Liver (tissue), 9 donors: Measurements from ENCODE around the gene FMN2. TPM values are rescaled to one million over a fixed set of nuclear protein-coding genes. Genes with fewer than 3 reads are reported as not detected.

Source experiments
- DNase-seq: peaks from one replicate; pipeline ENCODE4 v3.0.0-alpha.2; 2017; ENCODE audit warnings: low spot score
- H3K27ac ChIP-seq, 2 donors: one replicate each; pipeline ENCODE4 v1.7.0; 2013; ENCODE audit warnings: inconsistent platforms in 2 of 2, low read length in 2 of 2, control low read depth in 1 of 2, low read depth in 1 of 2, mild to moderate bottlenecking in 1 of 2
- H3K27me3 ChIP-seq, 4 donors: one replicate each; pipeline versions ENCODE4 v1.6.1 to v1.7.0; 2013; ENCODE audit warnings: low read length in 3 of 4, inconsistent platforms in 1 of 4, mild to moderate bottlenecking in 1 of 4, moderate library complexity in 1 of 4; ENCODE audit not compliant: control insufficient read depth in 4 of 4, insufficient read depth in 4 of 4
- H3K36me3 ChIP-seq, 4 donors: one replicate each; pipeline versions ENCODE4 v1.6.1 to v1.7.0; 2013; ENCODE audit warnings: low read length in 3 of 4, mild to moderate bottlenecking in 3 of 4, low read depth in 1 of 4, moderate library complexity in 1 of 4; ENCODE audit not compliant: control insufficient read depth in 4 of 4, insufficient read depth in 3 of 4
- H3K4me1 ChIP-seq, 4 donors: one replicate each; pipeline versions ENCODE4 v1.6.1 to v1.7.0; 2013; ENCODE audit warnings: low read length in 3 of 4, mild to moderate bottlenecking in 3 of 4, moderate library complexity in 1 of 4; ENCODE audit not compliant: control insufficient read depth in 4 of 4, insufficient read depth in 4 of 4
- H3K4me3 ChIP-seq, 3 donors: one replicate each; pipeline versions ENCODE4 v1.6.1 to v1.7.0; 2013; ENCODE audit warnings: low read length in 3 of 3, control low read depth in 1 of 3, low read depth in 1 of 3, mild to moderate bottlenecking in 1 of 3
- H3K9ac ChIP-seq, 2 donors: one replicate each; pipeline ENCODE4 v1.7.0; 2013; ENCODE audit warnings: low read length in 2 of 2, mild to moderate bottlenecking in 2 of 2, moderate library complexity in 2 of 2, control low read depth in 1 of 2, low read depth in 1 of 2
- H3K9me3 ChIP-seq, 4 donors: one replicate each; pipeline versions ENCODE4 v1.6.1 to v1.7.0; 2013; ENCODE audit warnings: low read length in 3 of 4; ENCODE audit not compliant: control insufficient read depth in 4 of 4
- EGR1 ChIP-seq, 2 donors: IDR thresholded peaks; 2 replicates each; pipeline ENCODE4 v1.6.1; 2016 to 2018; ENCODE audit warnings: antibody characterized with exemption in 2 of 2, low read depth in 2 of 2
- FOXA1 ChIP-seq: IDR thresholded peaks from 2 replicates; pipeline ENCODE4 v1.6.1; 2016; ENCODE audit warnings: antibody characterized with exemption
- FOXA2 ChIP-seq: IDR thresholded peaks from 2 replicates; pipeline ENCODE4 v1.6.1; 2016; ENCODE audit warnings: antibody characterized with exemption
- GABPA ChIP-seq, 2 donors: IDR thresholded peaks in 1 of 2; conservative IDR thresholded peaks in 1 of 2; 2 replicates each; pipeline ENCODE4 v1.6.1; 2016; ENCODE audit warnings: antibody characterized with exemption in 2 of 2, mild to moderate bottlenecking in 1 of 2, moderate library complexity in 1 of 2
- HNF4A ChIP-seq, 2 donors: conservative IDR thresholded peaks; 2 replicates each; pipeline ENCODE4 v1.6.1; 2016; ENCODE audit warnings: antibody characterized with exemption in 2 of 2, mild to moderate bottlenecking in 2 of 2
- HNF4G ChIP-seq: IDR thresholded peaks from 2 replicates; pipeline ENCODE4 v1.6.1; 2016; ENCODE audit warnings: antibody characterized with exemption
- JUND ChIP-seq, 2 donors: IDR thresholded peaks; 2 replicates each; pipeline ENCODE4 v1.6.1; 2016; ENCODE audit warnings: antibody characterized with exemption in 2 of 2
- NR2F2 ChIP-seq: IDR thresholded peaks from 2 replicates; pipeline ENCODE4 v1.6.1; 2016; ENCODE audit warnings: antibody characterized with exemption
- RAD21 ChIP-seq, 2 donors: IDR thresholded peaks; 2 replicates each; pipeline ENCODE4 v1.6.1; 2016; ENCODE audit warnings: antibody characterized with exemption in 2 of 2, mild to moderate bottlenecking in 2 of 2
- RXRA ChIP-seq, 2 donors: IDR thresholded peaks; 2 replicates each; pipeline ENCODE4 v1.6.1; 2017 to 2018; ENCODE audit warnings: antibody characterized with exemption in 2 of 2, mild to moderate bottlenecking in 1 of 2
- SP1 ChIP-seq: IDR thresholded peaks from 2 replicates; pipeline ENCODE4 v1.6.1; 2018; ENCODE audit warnings: antibody characterized with exemption, mild to moderate bottlenecking
- TAF1 ChIP-seq: conservative IDR thresholded peaks from 2 replicates; pipeline ENCODE4 v1.6.1; 2016; ENCODE audit warnings: antibody characterized with exemption, mild to moderate bottlenecking
- YY1 ChIP-seq: IDR thresholded peaks from 2 replicates; pipeline ENCODE4 v1.6.1; 2016; ENCODE audit warnings: antibody characterized with exemption, mild to moderate bottlenecking
- WGBS: extraction: QIAGEN DNeasy Blood & Tissue Kit; methylation state at CpG from one replicate; pipeline ENCODE4 v1.1.7; 2013; 5-methylcytosine and 5-hydroxymethylcytosine counted together
- polyA plus RNA-seq, 2 donors: library from polyadenylated mRNA; stranded (reverse) in 1 of 2; unstranded in 1 of 2; fragments of 200-250 nt in 1 of 2; fragments of >200 nt in 1 of 2; fragmentation: Nextera tagmentation in 1 of 2; extraction: Ambion mirVana in 1 of 2; gene quantifications; one replicate each; pipeline versions ENCODE4 v1.2.1 to v1.2.3, GENCODE V29; 2013 to 2015
- total RNA-seq, 2 donors: library from RNA; depleted of rRNA; stranded (reverse); fragments of >200 nt; gene quantifications; one replicate each; pipeline ENCODE4 v1.2.3, GENCODE V29; 2014
- TF ChIP-seq, protein P1 (sequence below): IDR thresholded peaks from 2 replicates; pipeline ENCODE4 v1.6.1; 2016; ENCODE audit warnings: antibody characterized with exemption
- TF ChIP-seq, protein P2 (sequence below): IDR thresholded peaks from 2 replicates; pipeline ENCODE4 v1.6.1; 2016; ENCODE audit warnings: antibody characterized with exemption, mild to moderate bottlenecking
- TF ChIP-seq, protein P3 (sequence below): IDR thresholded peaks from 2 replicates; pipeline ENCODE4 v1.6.1; 2016; ENCODE audit warnings: antibody characterized with exemption
- TF ChIP-seq, protein P4 (sequence below): IDR thresholded peaks from 2 replicates; pipeline ENCODE4 v1.6.1; 2016; ENCODE audit warnings: antibody characterized with exemption
- TF ChIP-seq, protein P5 (sequence below): fragments of 150-350 bp; IDR thresholded peaks from 2 replicates; pipeline ENCODE4 v1.5.1; 2017; ENCODE audit warnings: improper control_type of control experiment, low read depth, low read length; ENCODE audit not compliant: missing input control
- donor health status: healthy.
- donor health status: healthy.
- donor health status: healthy.
- donor health status: healthy.
- donor health status: healthy.

FMN2 gene
- total and polyA plus RNA-seq, 4 donors: 0.17 TPM; not detected in 3

DNA sequence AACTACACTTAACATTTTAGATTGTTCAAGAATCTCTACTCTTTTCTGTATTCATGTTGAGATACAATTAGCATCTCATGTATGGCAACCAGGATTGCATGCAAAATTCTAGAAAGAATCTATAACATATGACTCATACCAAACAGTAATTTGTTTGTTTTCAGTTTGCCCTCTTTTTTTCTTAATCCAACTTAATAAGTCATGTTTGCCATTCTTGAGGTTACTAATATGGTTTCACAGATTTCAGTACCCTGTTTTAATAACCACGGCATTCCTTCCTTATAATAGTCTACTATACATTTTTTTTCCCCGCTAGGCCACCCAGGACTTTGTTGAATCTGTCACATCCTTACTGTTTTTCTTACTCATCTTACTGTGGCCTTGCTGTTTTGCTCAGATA, 140.8 kb downstream of the FMN2 start:
- 82% methylated on average over 2 of the region's 2 CpGs for WGBS
- TF ChIP-seq RAD21 (IDR thresholded peaks at IDR 0.05): no peak
- TF ChIP-seq, protein P1, sequence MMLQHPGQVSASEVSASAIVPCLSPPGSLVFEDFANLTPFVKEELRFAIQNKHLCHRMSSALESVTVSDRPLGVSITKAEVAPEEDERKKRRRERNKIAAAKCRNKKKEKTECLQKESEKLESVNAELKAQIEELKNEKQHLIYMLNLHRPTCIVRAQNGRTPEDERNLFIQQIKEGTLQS: no peak
- TF ChIP-seq, protein P2, sequence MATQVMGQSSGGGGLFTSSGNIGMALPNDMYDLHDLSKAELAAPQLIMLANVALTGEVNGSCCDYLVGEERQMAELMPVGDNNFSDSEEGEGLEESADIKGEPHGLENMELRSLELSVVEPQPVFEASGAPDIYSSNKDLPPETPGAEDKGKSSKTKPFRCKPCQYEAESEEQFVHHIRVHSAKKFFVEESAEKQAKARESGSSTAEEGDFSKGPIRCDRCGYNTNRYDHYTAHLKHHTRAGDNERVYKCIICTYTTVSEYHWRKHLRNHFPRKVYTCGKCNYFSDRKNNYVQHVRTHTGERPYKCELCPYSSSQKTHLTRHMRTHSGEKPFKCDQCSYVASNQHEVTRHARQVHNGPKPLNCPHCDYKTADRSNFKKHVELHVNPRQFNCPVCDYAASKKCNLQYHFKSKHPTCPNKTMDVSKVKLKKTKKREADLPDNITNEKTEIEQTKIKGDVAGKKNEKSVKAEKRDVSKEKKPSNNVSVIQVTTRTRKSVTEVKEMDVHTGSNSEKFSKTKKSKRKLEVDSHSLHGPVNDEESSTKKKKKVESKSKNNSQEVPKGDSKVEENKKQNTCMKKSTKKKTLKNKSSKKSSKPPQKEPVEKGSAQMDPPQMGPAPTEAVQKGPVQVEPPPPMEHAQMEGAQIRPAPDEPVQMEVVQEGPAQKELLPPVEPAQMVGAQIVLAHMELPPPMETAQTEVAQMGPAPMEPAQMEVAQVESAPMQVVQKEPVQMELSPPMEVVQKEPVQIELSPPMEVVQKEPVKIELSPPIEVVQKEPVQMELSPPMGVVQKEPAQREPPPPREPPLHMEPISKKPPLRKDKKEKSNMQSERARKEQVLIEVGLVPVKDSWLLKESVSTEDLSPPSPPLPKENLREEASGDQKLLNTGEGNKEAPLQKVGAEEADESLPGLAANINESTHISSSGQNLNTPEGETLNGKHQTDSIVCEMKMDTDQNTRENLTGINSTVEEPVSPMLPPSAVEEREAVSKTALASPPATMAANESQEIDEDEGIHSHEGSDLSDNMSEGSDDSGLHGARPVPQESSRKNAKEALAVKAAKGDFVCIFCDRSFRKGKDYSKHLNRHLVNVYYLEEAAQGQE: no peak
- no peak for TF ChIP-seq YY1
- TF ChIP-seq FOXA2: no peak
- no peak for TF ChIP-seq NR2F2
- TF ChIP-seq, protein P3, sequence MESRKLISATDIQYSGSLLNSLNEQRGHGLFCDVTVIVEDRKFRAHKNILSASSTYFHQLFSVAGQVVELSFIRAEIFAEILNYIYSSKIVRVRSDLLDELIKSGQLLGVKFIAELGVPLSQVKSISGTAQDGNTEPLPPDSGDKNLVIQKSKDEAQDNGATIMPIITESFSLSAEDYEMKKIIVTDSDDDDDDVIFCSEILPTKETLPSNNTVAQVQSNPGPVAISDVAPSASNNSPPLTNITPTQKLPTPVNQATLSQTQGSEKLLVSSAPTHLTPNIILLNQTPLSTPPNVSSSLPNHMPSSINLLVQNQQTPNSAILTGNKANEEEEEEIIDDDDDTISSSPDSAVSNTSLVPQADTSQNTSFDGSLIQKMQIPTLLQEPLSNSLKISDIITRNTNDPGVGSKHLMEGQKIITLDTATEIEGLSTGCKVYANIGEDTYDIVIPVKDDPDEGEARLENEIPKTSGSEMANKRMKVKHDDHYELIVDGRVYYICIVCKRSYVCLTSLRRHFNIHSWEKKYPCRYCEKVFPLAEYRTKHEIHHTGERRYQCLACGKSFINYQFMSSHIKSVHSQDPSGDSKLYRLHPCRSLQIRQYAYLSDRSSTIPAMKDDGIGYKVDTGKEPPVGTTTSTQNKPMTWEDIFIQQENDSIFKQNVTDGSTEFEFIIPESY: no peak
- TF ChIP-seq EGR1 (IDR thresholded peaks at IDR 0.05; ENCODE audit: low read depth in 2 of 2): no peak
- no peak for TF ChIP-seq HNF4G
- no peak for TF ChIP-seq RXRA (IDR thresholded peaks at IDR 0.05)
- TF ChIP-seq, protein P4, sequence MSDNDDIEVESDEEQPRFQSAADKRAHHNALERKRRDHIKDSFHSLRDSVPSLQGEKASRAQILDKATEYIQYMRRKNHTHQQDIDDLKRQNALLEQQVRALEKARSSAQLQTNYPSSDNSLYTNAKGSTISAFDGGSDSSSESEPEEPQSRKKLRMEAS: no peak
- TF ChIP-seq GABPA (IDR thresholded peaks at IDR 0.05 in 1 of 2, conservative IDR thresholded peaks at IDR 0.05 in 1 of 2): no peak
- TF ChIP-seq FOXA1: no peak
- no peak for TF ChIP-seq TAF1
- TF ChIP-seq, protein P5, sequence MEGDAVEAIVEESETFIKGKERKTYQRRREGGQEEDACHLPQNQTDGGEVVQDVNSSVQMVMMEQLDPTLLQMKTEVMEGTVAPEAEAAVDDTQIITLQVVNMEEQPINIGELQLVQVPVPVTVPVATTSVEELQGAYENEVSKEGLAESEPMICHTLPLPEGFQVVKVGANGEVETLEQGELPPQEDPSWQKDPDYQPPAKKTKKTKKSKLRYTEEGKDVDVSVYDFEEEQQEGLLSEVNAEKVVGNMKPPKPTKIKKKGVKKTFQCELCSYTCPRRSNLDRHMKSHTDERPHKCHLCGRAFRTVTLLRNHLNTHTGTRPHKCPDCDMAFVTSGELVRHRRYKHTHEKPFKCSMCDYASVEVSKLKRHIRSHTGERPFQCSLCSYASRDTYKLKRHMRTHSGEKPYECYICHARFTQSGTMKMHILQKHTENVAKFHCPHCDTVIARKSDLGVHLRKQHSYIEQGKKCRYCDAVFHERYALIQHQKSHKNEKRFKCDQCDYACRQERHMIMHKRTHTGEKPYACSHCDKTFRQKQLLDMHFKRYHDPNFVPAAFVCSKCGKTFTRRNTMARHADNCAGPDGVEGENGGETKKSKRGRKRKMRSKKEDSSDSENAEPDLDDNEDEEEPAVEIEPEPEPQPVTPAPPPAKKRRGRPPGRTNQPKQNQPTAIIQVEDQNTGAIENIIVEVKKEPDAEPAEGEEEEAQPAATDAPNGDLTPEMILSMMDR: no peak
- TF ChIP-seq JUND (IDR thresholded peaks at IDR 0.05): no peak
- TF ChIP-seq SP1: no peak
- TF ChIP-seq HNF4A (conservative IDR thresholded peaks at IDR 0.05): no peak
- Histone ChIP-seq H3K27me3 (peaks cover 0 to 3% (median 0%) of the 10 kb centered on the region in 4 donors), H3K36me3 (no peaks in the 10 kb centered on the region), H3K9ac (no peak overlapping the region), H3K27ac (no peak overlapping the region), H3K9me3 (no peaks in the 10 kb centered on the region), H3K4me1 (no peaks in the 10 kb centered on the region), H3K4me3 (no peak overlapping the region)
- no peak for DNase-seq
